Stimulated activated CD8-positive, alpha-beta memory T cell treated with anti-CD3 and anti-CD28 coated beads, Interleukin-4, amount 100 ng/mL, for 48 hours (primary cell): ENCODE results near the gene PDE6D.

Experiments
- DNase-seq: peaks from one replicate; pipeline ENCODE4 v3.0.0-alpha.2; 2020

Gene PDE6D

GRCh38 chr2:231780909-231781797, at the start of gene PDE6D:
TSS of gene PDE6D (minus strand) at chr2:231781282. CDS start at chr2:231781114, 168 bp downstream.
- peak; percentile 99 for DNase-seq

GRCh38 chr2:231821908-231822307, 40.8 kb upstream of the PDE6D start:
- no peak for DNase-seq

- no peak for DNase-seq
Observed at GRCh38 chr2:231820786-231821303, 39.8 kb upstream of the PDE6D start.

- DNase-seq, result no peak
Observed at GRCh38 chr2:231819447-231820042, 38.5 kb upstream of the PDE6D start.

- no peak for DNase-seq
Observed at GRCh38 chr2:231816327-231817026, 35.4 kb upstream of the PDE6D start.

GRCh38 chr2:231810905-231811304, 29.8 kb upstream of the PDE6D start:
- DNase-seq, result no peak

- DNase-seq, result no peak
Observed at GRCh38 chr2:231807020-231807419, 25.9 kb upstream of the PDE6D start.

- DNase-seq, result no peak
Observed at GRCh38 chr2:231803501-231804138, 22.5 kb upstream of the PDE6D start.

GRCh38 chr2:231800493-231801091, 19.5 kb upstream of the PDE6D start:
- peak; percentile 76 for DNase-seq

GRCh38 chr2:231795525-231796327, 14.6 kb upstream of the PDE6D start:
- no peak for DNase-seq

- no peak for DNase-seq
Observed at GRCh38 chr2:231794383-231794782, 13.3 kb upstream of the PDE6D start.

GRCh38 chr2:231791107-231791506, 10.0 kb upstream of the PDE6D start:
- DNase-seq, result no peak

GRCh38 chr2:231786917-231787292, 5.8 kb upstream of the PDE6D start:
- DNase-seq, result no peak

- peak; percentile 91 for DNase-seq
Observed at GRCh38 chr2:231786177-231786916, 5.3 kb upstream of the PDE6D start, which contains the start of gene COPS7B. TSS of gene COPS7B (plus strand) at chr2:231786445. CDS start at chr2:231788571, 2,126 bp downstream.

GRCh38 chr2:231785822-231786176, 4.7 kb upstream of the PDE6D start:
- DNase-seq, result no peak

GRCh38 chr2:231785413-231785812, 4.3 kb upstream of the PDE6D start:
- DNase-seq, result no peak

GRCh38 chr2:231781798-231782726, 980 bp upstream of the PDE6D start:
- DNase-seq, result no peak

GRCh38 chr2:231780123-231780908, 766 bp downstream of the PDE6D start:
- peak; percentile 41 for DNase-seq
